Heart left ventricle (tissue), 16 donors: Measurements from ENCODE around the gene OAS2. TPM values are rescaled to one million over a fixed set of nuclear protein-coding genes. Genes with fewer than 3 reads are reported as not detected.

ENCODE experiments used
- ATAC-seq, 4 donors: fragments of 200-7000 bp; cut with Tn5 transposase; one replicate each; pipeline ENCODE4 v1.9.1; 2020 to 2022; ENCODE audit warnings: moderate library complexity in 4 of 4, mild to moderate bottlenecking in 3 of 4, moderate number of reproducible peaks in 1 of 4
- DNase-seq, 5 donors: peaks; one replicate each; pipeline ENCODE4 v3.0.0-alpha.2; 2020
- H3K27ac ChIP-seq, 12 donors: fragments of 200-600 bp; sonication (generic) in 4 of 12; one replicate each; pipeline versions ENCODE4 v1.5.0 to v1.8.0; 2016 to 2022; ENCODE audit warnings: mild to moderate bottlenecking in 2 of 12
- H3K27me3 ChIP-seq, 9 donors: fragments of 200-600 bp; sonication (generic) in 2 of 9; one replicate each; pipeline versions ENCODE4 v1.5.1 to v1.8.0; 2016 to 2022; ENCODE audit warnings: mild to moderate bottlenecking in 3 of 9
- H3K36me3 ChIP-seq, 9 donors: fragments of 200-600 bp; sonication (generic) in 2 of 9; one replicate each; pipeline versions ENCODE4 v1.5.0 to v1.8.0; 2018 to 2022; ENCODE audit warnings: mild to moderate bottlenecking in 2 of 9
- H3K4me1 ChIP-seq, 12 donors: fragments of 200-600 bp; sonication (generic) in 4 of 12; one replicate each; pipeline versions ENCODE4 v1.5.0 to v1.8.0; 2016 to 2022; ENCODE audit warnings: mild to moderate bottlenecking in 3 of 12
- H3K4me3 ChIP-seq, 12 donors: fragments of 200-600 bp; sonication (generic) in 4 of 12; one replicate each; pipeline versions ENCODE4 v1.5.0 to v1.8.0; 2017 to 2022; ENCODE audit warnings: mild to moderate bottlenecking in 9 of 12, moderate library complexity in 4 of 12
- H3K9me3 ChIP-seq, 12 donors: fragments of 200-600 bp; sonication (generic) in 4 of 12; one replicate each; pipeline versions ENCODE4 v1.5.0 to v1.8.0; 2016 to 2022; ENCODE audit warnings: mild to moderate bottlenecking in 1 of 12
- POLR2A ChIP-seq, 2 donors: fragments of 450-650 bp; IDR thresholded peaks; one replicate each; pipeline ENCODE4 v1.6.1; 2017; ENCODE audit warnings: antibody characterized with exemption in 2 of 2, mild to moderate bottlenecking in 2 of 2, moderate library complexity in 2 of 2
- WGBS, 4 donors: extraction: QIAGEN DNeasy Blood & Tissue Kit in 2 of 4; methylation state at CpG; one replicate each; pipeline versions ENCODE4 v1.1.5 to v1.1.7; 2013 to 2018; 5-methylcytosine and 5-hydroxymethylcytosine counted together
- intact Hi-C, 10 donors: fragments of 100-400 bp; cut with DNase I; formaldehyde crosslinking; loops; one replicate each; pipeline versions ENCODE4 v1.11.1 to v1.14.2; 2022
- polyA plus RNA-seq, 2 donors: library from polyadenylated mRNA; stranded (reverse); fragments of 200-250 nt; gene quantifications; one replicate each; pipeline ENCODE4 v1.2.3, GENCODE V29; 2013
- total RNA-seq, 9 donors: library from RNA; depleted of rRNA in 2 of 9; stranded (reverse); fragments of >200 nt in 2 of 9; fragmentation: NEBNext Ultra II Directional in 3 of 9; extraction: Animal tissue kit (Norgen Biotek cat#: 25700) in 3 of 9; gene quantifications; one replicate each; pipeline versions ENCODE4 v1.1.0 to v1.2.4, GENCODE V29; 2016 to 2023
- TF ChIP-seq, protein P1 (sequence below), 12 donors: fragments of 200-600 bp; sonication (generic) in 4 of 12; IDR thresholded peaks; one replicate each; pipeline versions ENCODE4 v1.5.0 to v1.8.0; 2018 to 2022; ENCODE audit warnings: antibody characterized with exemption in 12 of 12, mild to moderate bottlenecking in 5 of 12
- donor health status: ischemic (EF 13 %, LVEDD 7.1; RV severe dilation, severe dysfunction).
- donor health status: healthy with polysubstance abuse.
- donor health status: DM: no; HTN: yes; CAD: no.
- donor health status: DM: no; HTN: no; CAD: no.
- donor health status: ischemic (EF 25% LVEDD 6.9; RV normal size, moderate dysfunction).
- donor health status: ischemic (EF 25% LVEDD 5.7; RV mildly dilated, moderate dysfunction).
- donor health status: healthy.
- donor health status: DM: yes; HTN: yes; CAD: no.
- donor health status: ischemic (EF 35%, LVEDD 5.7; RV mildly dilated, moderate dysfunction).
- donor health status: nonischemic (EF 11% LVEDD 7.7; RV severe dilation, severe dysfunction).
- donor health status: DM: yes; HTN: yes; CAD: no.
- donor health status: PGD.
- donor health status: ischemic (EF 29% LVEDD 5.4; RV normal size, mild dysfunction).
- donor health status: nonischemic (EF 23%, LVEDD 6.1; RV moderate dilation, normal function).

Gene OAS2
- total and polyA plus RNA-seq, 11 donors = 3.8 to 46.1 (median 7.3) TPM

GRCh38 chr12:112979041-112979680, 842 bp downstream of the OAS2 start:
- DNase-seq (peak in 3 of 5 donors; percentile 23 to 39 (median 27)), ATAC-seq (peak in 3 of 4 donors; percentile 49 to 70 (median 66))
- TF ChIP-seq, protein P1, sequence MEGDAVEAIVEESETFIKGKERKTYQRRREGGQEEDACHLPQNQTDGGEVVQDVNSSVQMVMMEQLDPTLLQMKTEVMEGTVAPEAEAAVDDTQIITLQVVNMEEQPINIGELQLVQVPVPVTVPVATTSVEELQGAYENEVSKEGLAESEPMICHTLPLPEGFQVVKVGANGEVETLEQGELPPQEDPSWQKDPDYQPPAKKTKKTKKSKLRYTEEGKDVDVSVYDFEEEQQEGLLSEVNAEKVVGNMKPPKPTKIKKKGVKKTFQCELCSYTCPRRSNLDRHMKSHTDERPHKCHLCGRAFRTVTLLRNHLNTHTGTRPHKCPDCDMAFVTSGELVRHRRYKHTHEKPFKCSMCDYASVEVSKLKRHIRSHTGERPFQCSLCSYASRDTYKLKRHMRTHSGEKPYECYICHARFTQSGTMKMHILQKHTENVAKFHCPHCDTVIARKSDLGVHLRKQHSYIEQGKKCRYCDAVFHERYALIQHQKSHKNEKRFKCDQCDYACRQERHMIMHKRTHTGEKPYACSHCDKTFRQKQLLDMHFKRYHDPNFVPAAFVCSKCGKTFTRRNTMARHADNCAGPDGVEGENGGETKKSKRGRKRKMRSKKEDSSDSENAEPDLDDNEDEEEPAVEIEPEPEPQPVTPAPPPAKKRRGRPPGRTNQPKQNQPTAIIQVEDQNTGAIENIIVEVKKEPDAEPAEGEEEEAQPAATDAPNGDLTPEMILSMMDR (IDR thresholded peaks at IDR 0.05) = no peak
- TF ChIP-seq POLR2A (IDR thresholded peaks at IDR 0.05) = no peak
- peaks cover 0 to 36% (median 12%) of the 10 kb centered on the region in 12 donors for H3K4me1 ChIP-seq
- peak overlapping the region; percentile 54 to 98 (median 87) for H3K27ac ChIP-seq
- peak overlapping the region; percentile 19 to 90 (median 64) for H3K4me3 ChIP-seq
- H3K27me3 ChIP-seq = no peaks in the 10 kb centered on the region
- intact Hi-C loops = loop anchor here in 3 of 10 donors (5.0 to 10.0 kb wide), 3 partner anchors 42 to 77 kb away; partner anchors contain the start of genes OAS1 (in 1 of the 3) and OAS3 (in 1 of the 3)
- 41 to 51% (median 44%) methylated on average over 6 of the region's 6 CpGs for WGBS, 4 donors
- peaks cover 0 to 32% (median 4%) of the 10 kb centered on the region in 12 donors for H3K9me3 ChIP-seq
- H3K36me3 ChIP-seq = peaks cover 0 to 7% (median 0%) of the 10 kb centered on the region in 9 donors

DNA sequence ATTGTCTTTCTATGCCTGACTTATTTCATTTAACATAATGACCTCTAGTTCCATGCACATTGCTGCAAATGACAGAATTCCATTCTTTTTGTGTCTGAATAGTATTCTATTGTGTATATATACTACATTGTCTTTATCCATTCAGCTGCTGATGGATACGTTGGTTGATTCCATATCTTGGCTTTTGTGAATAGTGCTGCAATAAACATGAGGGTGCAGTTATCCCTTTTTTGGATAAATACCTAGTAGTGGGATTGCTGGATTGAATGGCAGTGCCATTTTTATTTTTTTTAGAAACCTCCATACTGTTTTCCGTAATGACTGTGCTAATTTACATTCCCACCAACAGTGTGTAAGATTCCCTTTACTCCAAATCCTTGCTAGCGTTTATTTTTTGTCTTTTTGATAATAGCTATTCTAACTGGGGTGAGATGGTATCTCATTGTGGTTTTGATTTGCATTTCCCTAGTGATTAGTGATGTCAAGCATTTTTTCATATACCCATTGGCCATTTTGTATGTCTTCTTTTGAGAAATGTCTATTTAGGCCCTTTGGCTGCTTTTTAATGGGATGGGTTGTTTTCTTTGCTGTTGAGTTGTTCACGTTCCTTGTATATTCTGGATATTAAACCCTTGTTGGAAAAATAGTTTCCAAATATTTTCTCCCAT, 2.3 kb downstream of the OAS2 start:
- Histone ChIP-seq H3K27me3 (no peaks in the 10 kb centered on the region), H3K4me1 (peaks cover 0 to 36% (median 12%) of the 10 kb centered on the region in 12 donors), H3K9me3 (peaks cover 0 to 44% (median 10%) of the 10 kb centered on the region in 12 donors), H3K4me3 (peak overlapping the region in 9 of 12 donors; percentile 2 to 90 (median 66)), H3K27ac (peak overlapping the region in 1 of 12 donors; percentile 25), H3K36me3 (peaks cover 0 to 10% (median 0%) of the 10 kb centered on the region in 9 donors)
- intact Hi-C loops = no loop called here
- ATAC-seq (no peak), DNase-seq (no peak)
- TF ChIP-seq POLR2A (IDR thresholded peaks at IDR 0.05) = no peak
- TF ChIP-seq, protein P1 (IDR thresholded peaks at IDR 0.05) = no peak
- 54 to 70% (median 63%) methylated on average over 4 of the region's 4 CpGs for WGBS, 4 donors

DNA sequence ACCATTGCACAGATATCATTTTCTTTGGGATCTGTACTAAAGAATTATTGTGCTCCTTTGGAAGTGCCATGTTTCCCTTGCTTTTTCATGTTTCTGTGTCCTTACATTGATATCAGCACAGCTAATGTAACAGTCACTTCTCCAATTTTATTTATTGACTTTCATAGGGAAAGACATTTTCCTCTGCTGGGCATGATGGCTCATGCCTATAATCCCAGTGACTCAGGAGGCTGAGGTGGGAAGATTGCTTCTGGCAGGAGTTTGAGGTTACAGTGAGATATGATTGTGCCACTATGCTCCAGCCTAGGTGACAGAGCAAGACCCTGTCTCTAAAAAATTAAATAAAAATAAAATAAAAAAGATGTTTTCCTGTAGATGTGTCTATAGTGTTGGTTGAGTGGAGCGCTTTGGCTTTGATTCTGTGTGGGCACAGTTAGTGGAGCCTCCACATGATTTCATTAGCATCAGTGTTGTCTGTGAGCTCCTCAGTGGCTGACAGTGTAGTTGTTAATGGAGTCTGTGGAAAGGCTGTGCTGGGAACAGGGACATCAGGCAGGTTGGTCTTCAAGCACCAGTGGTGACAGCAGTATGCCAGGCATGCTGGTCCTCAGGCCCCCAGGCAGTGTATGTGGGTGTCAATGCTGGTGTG, 7.4 kb downstream of the OAS2 start:
- Histone ChIP-seq H3K27ac (no peak overlapping the region), H3K4me1 (peaks cover 0 to 15% (median 0%) of the 10 kb centered on the region in 12 donors), H3K4me3 (no peak overlapping the region), H3K36me3 (peaks cover 0 to 51% (median 33%) of the 10 kb centered on the region in 9 donors), H3K27me3 (no peaks in the 10 kb centered on the region), H3K9me3 (peaks cover 0 to 43% (median 10%) of the 10 kb centered on the region in 12 donors)
- intact Hi-C loops = no loop called here
- TF ChIP-seq, protein P1 (IDR thresholded peaks at IDR 0.05) = no peak
- TF ChIP-seq POLR2A (IDR thresholded peaks at IDR 0.05) = no peak
- no peak for DNase-seq
- peak in 1 of 4 donors; percentile 18 for ATAC-seq
- WGBS, 4 donors = 94 to 100% (median 98%) methylated on average over 1 of the region's 1 CpG
